Dermis microvascular lymphatic vessel endothelial cell (primary cell): ENCODE data around the gene TGIF1. TPM values are rescaled to one million over a fixed set of nuclear protein-coding genes. Genes with fewer than 3 reads are reported as not detected.

Experiments
- DNase-seq, 2 donors: peaks; one replicate each; pipeline versions ENCODE4 v3.0.0 to v3.0.0-alpha.2; 2010; ENCODE audit warnings: low read depth in 2 of 2
- total RNA-seq: library from RNA; depleted of rRNA; stranded (reverse); fragments of >200 nt; gene quantifications from 2 replicates; pipeline ENCODE4 v1.2.1, GENCODE V29; 2014

TGIF1 gene
- total RNA-seq, 1 donor from 2014 or later: 105 TPM

DNA sequence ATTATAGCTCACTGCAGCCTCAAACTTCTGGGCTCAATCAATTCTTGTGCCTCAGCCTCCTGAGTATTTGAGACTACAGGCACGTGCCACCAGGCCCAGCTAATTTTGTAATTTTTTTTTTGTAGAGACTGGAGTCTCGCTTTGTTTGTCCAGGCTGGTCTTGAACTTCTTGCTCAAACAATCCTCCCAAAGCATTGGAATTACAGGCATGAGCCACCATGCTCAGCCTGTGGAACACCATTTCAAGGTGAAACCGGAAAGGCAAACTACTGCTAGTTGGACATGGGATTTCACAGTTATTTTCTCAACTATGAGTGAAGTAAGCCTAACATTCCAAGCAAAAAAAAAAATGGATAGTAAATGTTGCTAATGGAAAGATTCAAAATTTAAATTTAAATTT lies 20.9 kb upstream of the TGIF1 start:
- no peak for DNase-seq

- no peak for DNase-seq
Measured at GRCh38 chr18:3434685-3435084, 15.3 kb upstream of the TGIF1 start.

DNA sequence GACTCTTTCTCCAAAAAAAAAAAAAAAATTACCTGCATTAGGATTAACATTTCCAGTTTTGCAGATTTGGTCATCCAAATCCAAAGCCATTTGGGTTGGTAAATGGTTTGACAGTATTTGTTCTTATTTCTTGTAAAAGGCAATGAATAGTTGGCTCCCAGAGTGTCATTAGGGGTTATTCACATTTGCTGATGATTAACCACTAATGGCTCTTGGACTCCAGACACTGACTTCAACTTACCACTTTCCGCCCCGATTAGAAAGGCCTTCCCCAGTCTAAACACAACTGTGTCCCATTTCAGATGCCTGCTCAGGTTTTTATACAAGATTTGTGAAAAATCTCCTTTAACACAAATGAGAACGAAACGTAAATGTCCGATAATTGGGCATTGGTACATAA lies 9.6 kb upstream of the TGIF1 start:
- no peak for DNase-seq

GRCh38 chr18:3441290-3441689 lies 8.7 kb upstream of the TGIF1 start:
- DNase-seq: peak; percentile 27 to 60

DNA sequence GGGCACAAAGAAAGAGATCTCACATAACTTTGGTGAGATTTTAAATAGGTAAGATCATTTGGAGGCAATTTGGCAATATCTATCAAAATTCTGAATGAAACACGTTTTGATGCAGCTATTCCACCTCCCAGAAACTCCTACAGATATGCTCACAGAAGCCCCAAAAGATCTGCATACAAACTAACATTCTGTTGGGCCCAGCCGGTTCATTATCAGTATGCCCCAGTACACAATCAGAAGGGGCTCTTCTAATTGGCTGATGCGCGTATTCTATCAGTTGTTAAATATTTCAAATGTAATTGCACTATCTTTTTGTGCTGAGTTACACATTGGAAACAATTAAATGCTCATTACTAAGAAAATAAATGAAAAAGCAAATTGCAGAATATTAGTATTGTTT lies 7.1 kb upstream of the TGIF1 start:
- no peak for DNase-seq

- DNase-seq: no peak
Measured at GRCh38 chr18:3444296-3444695, 5.7 kb upstream of the TGIF1 start.

DNA sequence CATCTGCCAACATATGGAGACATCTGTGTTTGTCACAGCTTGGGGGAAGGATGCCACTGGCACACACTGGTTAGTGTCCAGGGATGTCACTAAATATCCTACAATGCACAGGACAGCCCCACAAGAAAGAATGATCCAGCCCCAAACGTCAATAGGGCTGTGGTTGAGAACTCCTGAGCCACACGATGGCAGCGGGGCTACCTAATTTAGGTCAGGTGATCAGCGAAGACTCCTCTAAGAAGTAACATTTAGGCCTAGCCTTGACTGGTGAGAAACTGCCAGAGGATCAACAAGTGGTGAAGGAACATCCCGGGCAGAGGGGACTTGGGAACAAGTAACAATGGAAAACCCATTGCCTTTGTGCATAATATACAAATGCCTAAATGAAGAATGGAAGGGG lies 5.0 kb upstream of the TGIF1 start:
- DNase-seq: no peak

DNA sequence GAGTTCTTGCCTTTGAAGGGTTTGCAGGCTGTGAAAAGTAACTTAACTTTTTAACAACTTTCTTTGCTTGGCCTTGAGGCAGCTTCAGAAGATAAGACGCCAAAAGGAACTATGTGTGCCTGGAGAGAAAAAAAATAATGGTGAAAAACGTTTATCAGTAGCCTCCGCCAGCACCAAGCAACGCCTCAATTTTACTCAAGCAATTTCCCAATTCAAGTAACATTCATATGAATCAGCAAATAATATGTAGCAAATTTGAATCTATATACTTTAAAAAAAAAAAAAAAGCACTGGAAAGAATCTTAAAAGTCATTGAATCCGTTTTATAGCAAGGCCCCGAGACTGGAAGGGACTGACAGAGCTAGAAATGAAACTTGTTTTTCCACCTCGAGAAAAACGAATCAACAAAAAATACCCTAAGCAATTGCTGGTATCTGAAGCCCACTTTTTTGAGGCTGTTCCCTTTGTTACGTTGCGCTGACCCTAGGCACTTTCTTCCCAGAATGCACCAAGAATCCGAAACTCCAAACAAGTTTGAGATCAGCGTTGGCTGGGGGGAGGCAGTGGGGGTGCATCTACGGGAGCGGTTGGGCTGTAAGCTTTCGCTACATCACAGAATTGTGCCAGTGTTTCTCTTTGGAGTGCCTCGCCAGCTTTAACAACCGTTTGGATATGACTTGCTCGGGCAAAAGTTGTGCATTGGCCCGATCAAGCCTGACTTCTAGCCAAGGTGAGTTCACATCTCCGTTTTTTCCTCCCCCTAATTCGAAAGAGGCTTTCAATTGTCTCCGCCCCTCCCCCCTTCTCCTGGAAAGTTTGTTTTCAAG lies 2.7 kb upstream of the TGIF1 start:
- DNase-seq: peak; percentile 22 to 60

DNA sequence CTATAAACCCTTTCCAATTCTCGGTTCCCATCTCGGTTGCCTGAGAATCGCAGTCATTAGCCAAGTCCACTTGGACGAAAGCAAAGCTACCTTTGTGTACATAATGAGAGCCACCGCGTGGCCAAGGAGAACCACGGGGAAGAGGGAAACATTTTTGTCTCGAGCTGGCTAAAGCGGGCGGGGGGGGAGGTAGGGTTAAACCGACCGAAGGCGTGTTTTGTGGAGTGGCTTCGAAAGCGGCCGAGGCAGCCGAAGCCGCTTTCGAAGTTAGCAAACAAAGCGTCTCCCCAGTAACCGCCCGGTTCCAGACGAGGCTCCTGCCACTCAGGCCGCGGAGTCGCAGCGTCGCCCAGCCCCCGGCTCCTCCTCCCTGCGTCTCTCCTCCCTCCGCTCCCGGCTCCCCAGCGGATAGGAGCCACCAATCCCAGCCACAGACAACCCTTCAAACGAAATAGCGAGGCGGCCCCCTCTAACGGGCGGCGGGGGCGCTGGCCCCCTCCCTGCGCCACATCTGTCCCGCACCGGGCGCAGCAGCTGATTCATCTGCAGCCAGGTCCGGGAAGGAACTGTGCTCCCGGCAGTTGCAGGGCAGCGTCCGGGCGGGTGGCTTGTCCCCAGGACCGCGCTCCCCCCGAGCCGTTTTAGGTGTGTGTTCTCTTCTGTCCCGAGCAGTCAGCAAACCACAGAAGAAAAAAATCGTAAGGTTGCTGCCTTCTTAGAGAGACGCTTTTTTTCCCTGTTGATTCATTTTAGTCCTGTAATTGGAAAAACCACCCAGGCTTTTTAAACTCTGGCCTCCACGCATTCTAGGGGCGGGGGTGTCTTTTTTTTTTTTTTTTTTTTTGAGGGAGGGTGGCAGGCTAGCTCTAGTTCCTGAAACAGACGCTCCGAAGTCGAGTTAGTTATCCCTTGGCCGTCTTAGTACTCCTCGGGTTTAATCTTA lies 1.8 kb upstream of the TGIF1 start:
- DNase-seq: peak; percentile 87 to 99

DNA sequence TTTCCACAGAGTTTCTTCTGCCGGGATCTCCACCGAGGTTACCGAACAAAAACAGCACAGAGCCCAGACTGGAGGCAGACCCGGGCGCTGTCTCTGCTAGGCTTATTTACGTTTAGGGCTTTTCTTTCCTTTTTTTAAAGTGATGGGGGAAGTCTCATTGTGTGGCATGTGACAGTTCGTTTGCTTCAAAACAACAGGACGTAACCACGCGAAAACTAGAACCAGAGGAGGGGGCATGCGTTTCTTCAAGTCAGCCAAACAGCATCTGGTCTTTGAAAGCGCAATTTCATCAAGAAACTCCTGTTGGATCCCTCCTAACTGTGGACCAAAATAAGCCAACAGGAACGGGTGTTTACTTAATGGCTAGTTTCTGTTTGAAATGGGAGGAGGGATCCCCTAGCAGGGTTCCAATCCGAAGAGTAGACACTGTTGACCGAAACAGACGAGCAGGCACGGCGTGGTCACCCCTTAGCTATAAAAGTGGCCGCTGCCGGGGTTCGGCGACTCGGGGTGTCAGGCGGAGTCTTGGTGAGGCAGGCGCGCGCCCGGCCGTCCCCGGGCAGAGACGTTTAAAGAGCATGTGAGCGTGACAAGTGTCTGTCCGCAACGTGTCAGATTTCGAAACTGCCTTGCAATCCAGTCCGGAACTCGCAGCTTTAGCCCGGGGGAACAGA lies 997 bp upstream of the TGIF1 start:
- peak; percentile 62 to 88 for DNase-seq

DNA sequence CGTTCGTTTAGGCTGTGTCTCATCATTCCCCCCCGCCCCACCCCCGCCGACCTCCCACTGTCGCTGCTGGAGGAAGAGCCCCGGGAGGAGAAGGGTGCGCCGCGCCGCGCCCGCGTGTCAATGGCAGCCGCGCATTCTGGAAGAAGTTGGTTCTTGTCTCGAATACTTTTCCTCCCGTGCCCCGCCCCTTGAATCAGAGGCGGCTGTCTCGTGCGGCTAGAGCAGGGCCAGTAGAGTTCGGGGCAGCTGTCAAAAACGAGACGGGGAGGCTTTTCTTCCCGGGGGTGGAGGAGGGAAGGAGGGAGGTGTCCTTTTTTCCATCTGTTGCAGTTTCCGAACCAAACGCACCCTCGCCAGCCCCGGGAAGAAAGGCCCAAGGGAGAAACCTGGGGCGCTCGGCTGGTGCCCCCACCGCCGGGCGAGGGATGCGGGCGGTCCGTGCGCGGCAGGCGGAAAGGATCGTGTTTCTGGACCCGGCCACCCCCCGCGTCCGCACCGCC lies 410 bp upstream of the TGIF1 start:
- no peak for DNase-seq

DNA sequence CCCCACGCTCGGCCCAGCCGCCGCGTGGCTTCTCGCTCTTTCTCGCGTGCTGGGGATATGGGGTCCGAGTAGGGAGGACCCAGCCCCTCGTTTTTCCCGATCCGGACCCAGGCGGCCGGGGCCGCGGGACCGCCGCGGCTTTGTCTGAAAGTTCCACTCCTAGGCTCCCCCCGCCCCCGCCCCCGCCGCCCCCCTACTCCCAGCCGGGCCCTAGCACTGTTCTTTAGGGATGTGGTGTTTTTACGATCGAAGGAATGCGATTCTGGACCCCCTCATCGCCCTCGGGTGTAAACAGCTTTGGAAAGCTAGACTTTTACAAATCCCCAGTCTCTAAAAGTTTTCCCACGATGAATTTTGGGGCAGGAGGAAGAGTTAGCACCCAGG lies 819 bp downstream of the TGIF1 start:
- no peak for DNase-seq

DNA sequence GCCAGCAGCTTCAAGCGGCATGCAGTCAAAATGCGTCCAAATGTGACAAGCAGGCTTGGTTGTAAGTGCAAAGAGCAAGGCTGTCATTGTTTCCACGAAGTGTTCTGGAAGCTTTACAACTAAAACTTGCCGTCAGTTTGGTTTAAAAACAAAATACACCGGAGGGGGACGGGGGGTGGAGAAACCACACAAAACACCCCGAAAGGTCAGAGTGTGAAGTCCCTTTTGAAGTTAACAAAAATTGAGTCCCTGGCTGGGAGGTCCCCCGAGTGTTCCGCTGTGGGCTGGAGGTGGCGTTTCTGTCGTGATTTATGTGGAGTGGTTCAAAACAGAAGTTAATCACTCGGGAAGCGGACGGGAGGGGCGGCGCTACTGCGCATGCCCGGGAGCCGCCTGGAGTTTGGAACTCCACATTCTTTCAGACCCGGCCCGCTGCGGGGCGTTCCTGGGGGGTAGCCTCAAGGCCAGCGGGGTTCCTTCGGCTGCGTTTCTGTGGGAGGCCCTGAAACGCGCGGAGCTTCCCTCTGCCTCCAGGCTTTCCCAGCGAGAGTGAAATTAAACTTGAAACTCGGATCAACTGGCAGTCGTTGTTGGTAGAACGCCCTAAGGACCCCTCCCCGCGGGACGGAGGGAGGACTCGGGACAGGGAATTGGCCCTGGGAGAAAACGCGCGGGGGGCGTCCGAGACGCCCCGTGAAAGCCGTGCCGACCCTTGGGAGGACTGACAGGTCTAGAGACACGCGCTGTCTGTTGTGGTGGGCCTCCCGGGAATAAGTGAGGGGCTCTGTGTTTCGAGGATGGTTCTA lies 1.4 kb downstream of the TGIF1 start:
- DNase-seq: peak; percentile 85 to 94

DNA sequence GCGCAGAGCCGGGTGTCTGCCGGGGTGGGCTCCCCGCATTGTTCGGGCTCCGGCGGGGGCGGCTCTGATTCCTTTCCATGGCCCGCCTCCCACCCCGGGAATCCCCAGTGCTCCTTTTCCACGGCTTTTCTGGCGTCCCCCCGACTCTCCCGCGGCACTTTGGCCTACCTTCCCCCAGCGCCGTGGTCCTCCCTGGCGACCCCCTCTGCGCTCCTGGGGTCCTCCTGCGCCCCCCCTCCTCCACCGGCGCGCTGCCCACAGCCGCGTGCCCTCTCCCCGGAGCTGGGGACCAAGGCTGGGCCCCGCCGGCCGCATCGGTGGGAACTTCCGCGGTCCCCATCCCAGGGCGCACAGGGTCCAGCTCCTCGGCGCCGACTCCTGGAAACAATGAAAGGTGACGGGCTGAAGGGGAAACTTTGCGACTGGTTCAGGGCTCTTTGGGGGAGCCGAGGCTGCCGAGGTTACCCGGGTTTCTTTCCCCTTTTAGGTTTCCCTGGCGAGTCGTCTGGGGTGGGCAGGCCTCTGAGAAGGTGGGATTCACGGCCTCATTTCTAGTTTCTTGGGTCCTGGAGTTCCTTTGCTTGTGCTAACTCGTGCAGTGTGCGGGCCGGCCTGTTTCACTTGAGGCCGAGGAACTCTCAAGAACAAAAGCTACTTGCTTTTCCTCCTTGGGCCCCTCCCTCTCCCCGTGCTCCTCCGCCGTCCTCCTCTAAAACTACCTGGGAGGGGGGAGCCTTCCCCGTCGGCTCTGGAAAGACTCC lies 2.2 kb downstream of the TGIF1 start:
- DNase-seq: peak in 1 of 2 donors; percentile 64

DNA sequence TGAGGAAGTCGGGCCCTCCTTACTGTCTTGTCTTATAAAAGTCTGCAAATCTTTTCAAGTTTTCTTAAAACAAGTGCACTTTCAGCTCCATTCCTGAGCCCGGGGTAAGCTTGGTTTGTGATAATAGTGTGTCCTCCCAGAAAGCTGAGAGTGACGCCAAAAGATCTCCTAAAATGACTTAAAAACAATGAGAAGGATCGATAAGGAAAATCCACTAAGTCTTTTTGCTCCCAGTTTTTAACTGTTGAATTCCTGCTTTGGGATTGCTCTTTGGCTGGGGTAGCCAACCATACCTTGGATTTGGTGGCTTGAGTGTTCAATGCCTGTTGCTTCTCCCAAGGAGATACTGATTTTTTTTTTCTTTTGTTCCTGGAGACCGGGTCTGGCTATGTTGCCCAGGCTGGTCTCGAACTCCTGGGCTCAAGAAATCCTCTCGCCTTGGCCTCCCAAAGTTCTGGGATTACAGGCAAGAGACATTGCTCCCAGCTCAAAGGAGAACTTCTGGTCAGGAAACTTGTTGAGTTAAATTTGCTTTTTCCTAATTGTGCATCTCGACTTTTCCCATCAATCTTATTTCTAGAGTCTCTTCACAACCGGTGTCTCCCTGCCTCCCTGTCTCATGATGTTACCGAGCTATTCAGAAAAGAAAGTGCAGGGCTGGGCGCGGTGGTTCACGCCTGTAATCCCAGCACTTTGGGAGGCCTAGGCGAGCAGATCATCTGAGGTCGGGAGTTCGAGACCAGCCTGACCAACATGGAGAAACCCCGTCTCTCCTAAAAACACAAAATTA lies 3.0 kb downstream of the TGIF1 start:
- DNase-seq: peak in 1 of 2 donors; percentile 29

- DNase-seq: peak; percentile 64 to 93
Measured at GRCh38 chr18:3453540-3454364, 3.8 kb downstream of the TGIF1 start.

DNA sequence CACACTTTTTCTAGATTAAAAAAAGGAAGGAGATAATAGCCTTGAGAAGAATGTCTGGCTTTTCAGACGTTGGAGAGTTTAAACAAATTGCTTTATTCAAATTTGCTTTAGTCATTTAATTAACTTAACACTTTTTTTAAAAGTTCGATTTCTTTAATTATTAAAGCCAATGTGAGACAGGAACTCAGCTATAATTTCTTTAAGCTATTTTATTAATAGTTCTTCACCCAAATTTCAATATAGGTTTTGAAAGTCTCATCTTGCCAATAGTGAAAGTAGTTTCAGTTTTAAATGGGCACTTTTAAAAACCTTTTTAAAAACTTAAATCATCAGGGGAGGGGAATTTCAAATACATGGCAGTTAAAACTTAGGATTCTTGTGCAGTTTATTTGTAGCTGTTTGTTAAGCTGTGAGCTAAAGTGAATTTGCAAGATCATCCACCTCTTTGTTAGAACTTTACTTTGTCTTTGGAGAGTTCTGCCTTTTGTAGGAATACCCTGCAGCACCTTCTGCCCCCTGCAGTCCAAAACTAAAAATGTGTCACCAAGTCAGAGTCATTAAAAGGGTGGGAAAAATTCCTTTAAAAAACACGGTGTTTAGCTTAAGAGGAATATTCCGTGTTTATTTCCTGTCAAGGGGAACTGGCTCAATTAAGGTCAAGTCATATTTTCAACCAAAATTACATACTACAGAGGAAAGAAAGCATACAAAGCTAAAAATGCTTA lies 4.6 kb downstream of the TGIF1 start:
- peak; percentile 72 to 88 for DNase-seq
